MM.1S (cell line): ENCODE results near the gene ANGPT4.
"Not testable (repeated sequence)": the region's sequence is repeated elsewhere in the genome, so short reads cannot be mapped to it uniquely, and the experiment has no call there.

ENCODE experiments used
- EZH2 ChIP-seq: fragments of 300-600 bp; sonication (generic); optimal IDR thresholded peaks from 2 replicates; pipeline ENCODE3; 2017; ENCODE audit warnings: low read depth, mild to moderate bottlenecking, antibody characterized with exemption, low read length, mixed read lengths
- EZH2phosphoT487 ChIP-seq: fragments of 300-600 bp; sonication (generic); IDR thresholded peaks from 2 replicates; pipeline ENCODE4 v1.6.1; 2018; ENCODE audit warnings: antibody characterized with exemption, low read length
- TF ChIP-seq, protein P1 (sequence below): fragments of 300-600 bp; sonication (generic); IDR thresholded peaks from 2 replicates; pipeline ENCODE4 v1.5.1; 2016; ENCODE audit warnings: antibody characterized with exemption, low read length, mixed read lengths

DNA sequence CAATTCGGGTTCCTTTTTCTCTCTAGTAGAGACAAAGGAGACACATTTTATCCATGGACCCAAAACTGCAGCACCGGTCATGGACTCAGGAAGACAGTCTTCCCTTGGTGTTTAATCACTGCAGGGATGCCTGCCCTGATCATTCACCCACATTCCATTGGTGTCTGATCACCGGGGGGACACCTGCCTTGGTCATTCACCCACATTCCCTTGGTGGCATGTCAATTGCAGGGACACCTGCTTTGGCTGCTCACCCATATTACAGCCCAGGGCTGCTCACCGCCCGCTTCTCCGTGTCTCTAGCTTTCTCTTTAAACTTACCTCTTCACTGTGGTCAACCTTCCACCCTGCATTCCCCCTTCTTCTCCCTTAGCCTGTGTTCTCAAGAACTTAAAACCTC is 18.7 kb downstream of the ANGPT4 start:
- TF ChIP-seq, protein P1, sequence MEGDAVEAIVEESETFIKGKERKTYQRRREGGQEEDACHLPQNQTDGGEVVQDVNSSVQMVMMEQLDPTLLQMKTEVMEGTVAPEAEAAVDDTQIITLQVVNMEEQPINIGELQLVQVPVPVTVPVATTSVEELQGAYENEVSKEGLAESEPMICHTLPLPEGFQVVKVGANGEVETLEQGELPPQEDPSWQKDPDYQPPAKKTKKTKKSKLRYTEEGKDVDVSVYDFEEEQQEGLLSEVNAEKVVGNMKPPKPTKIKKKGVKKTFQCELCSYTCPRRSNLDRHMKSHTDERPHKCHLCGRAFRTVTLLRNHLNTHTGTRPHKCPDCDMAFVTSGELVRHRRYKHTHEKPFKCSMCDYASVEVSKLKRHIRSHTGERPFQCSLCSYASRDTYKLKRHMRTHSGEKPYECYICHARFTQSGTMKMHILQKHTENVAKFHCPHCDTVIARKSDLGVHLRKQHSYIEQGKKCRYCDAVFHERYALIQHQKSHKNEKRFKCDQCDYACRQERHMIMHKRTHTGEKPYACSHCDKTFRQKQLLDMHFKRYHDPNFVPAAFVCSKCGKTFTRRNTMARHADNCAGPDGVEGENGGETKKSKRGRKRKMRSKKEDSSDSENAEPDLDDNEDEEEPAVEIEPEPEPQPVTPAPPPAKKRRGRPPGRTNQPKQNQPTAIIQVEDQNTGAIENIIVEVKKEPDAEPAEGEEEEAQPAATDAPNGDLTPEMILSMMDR = not testable (repeated sequence)
- TF ChIP-seq EZH2, EZH2phosphoT487: not testable (repeated sequence)
